Right lobe of liver (tissue), 6 donors: Measurements from ENCODE around the gene ABCC2. TPM values are rescaled to one million over a fixed set of nuclear protein-coding genes. Genes with fewer than 3 reads are reported as not detected.
A peak's percentile ranks its signal among the peaks of the same experiment; 100 is the strongest.

ENCODE experiments used
- ATAC-seq, 4 donors: fragments of 200-7000 bp; cut with Tn5 transposase; one replicate each; pipeline ENCODE4 v1.9.1; 2020; ENCODE audit warnings: mild to moderate bottlenecking in 4 of 4, moderate library complexity in 4 of 4
- DNase-seq, 3 donors: peaks; one replicate each; pipeline ENCODE4 v3.0.0-alpha.2; 2020
- H3K27ac ChIP-seq, 3 donors: fragments of 200-600 bp; one replicate each; pipeline ENCODE4 v1.8.0; 2022
- H3K27me3 ChIP-seq, 2 donors: fragments of 200-600 bp; one replicate each; pipeline ENCODE4 v1.8.0; 2022
- H3K36me3 ChIP-seq, 4 donors: fragments of 200-600 bp; sonication (generic) in 1 of 4; one replicate each; pipeline versions ENCODE4 v1.5.1 to v1.8.0; 2017 to 2022; ENCODE audit warnings: control low read depth in 1 of 4
- H3K4me1 ChIP-seq, 4 donors: fragments of 200-600 bp; sonication (generic) in 1 of 4; one replicate each; pipeline versions ENCODE4 v1.5.1 to v1.8.0; 2017 to 2022; ENCODE audit warnings: control low read depth in 1 of 4
- H3K4me3 ChIP-seq, 3 donors: fragments of 200-600 bp; one replicate each; pipeline ENCODE4 v1.8.0; 2022
- H3K9me3 ChIP-seq, 4 donors: fragments of 200-600 bp; sonication (generic) in 1 of 4; one replicate each; pipeline versions ENCODE4 v1.5.1 to v1.8.0; 2017 to 2022; ENCODE audit warnings: control low read depth in 1 of 4
- POLR2A ChIP-seq: fragments of 450-650 bp; IDR thresholded peaks from one replicate; pipeline ENCODE4 v1.6.1; 2017; ENCODE audit warnings: antibody characterized with exemption, mild to moderate bottlenecking
- WGBS: methylation state at CpG from one replicate; pipeline ENCODE4 v1.1.6; 2018; ENCODE audit warnings: low coverage, low lambda C conversion rate; ENCODE audit not compliant: insufficient coverage; ENCODE audit errors: missing lambda C conversion rate; 5-methylcytosine and 5-hydroxymethylcytosine counted together
- intact Hi-C, 2 donors: fragments of 100-400 bp; cut with DNase I; formaldehyde crosslinking; loops; one replicate each; pipeline versions ENCODE4 v1.11.2 to v1.14.1; 2022
- total RNA-seq, 6 experiments: library from RNA; depleted of rRNA in 2 of 6; stranded (reverse); fragments of >200 nt in 2 of 6; fragmentation: NEBNext Ultra II Directional in 3 of 6; extraction: Animal tissue kit (Norgen Biotek cat#: 25700) in 3 of 6; gene quantifications; one replicate each; pipeline versions ENCODE4 v1.1.0 to v1.2.4, GENCODE V29; 2016 to 2023
- TF ChIP-seq, protein P1 (sequence below), 4 donors: fragments of 200-600 bp in 3 of 4; fragments of 450-650 bp in 1 of 4; IDR thresholded peaks; one replicate each; pipeline versions ENCODE4 v1.5.1 to v1.8.0; 2016 to 2022; ENCODE audit warnings: antibody characterized with exemption in 4 of 4, mild to moderate bottlenecking in 2 of 4
- donor health status: DM: no; HTN: yes; CAD: no.
- donor health status: DM: no; HTN: no; CAD: no.
- donor health status: DM: no; HTN: no; CAD: no.
- donor health status: DM: no; HTN: yes; CAD: no.
- donor health status: DM: no; HTN: yes; CAD: no.

The ABCC2 gene
- total RNA-seq, 6 experiments from 2014 or later: 136 to 372 (median 156) TPM

- H3K4me3 ChIP-seq: no peak overlapping the region
- intact Hi-C loops: no loop called here
- H3K27me3 ChIP-seq: no peaks in the 10 kb centered on the region
- DNase-seq (no peak), ATAC-seq (peak; percentile 71 to 83 (median 77))
- H3K9me3 ChIP-seq: no peaks in the 10 kb centered on the region
- H3K4me1 ChIP-seq: peaks cover 0 to 17% (median 7%) of the 10 kb centered on the region in 4 donors
- peak overlapping the region in 2 of 3 donors; percentile 55 to 57 for H3K27ac ChIP-seq
- 31% methylated on average over 4 of the region's 4 CpGs for WGBS
- TF ChIP-seq, protein P1, sequence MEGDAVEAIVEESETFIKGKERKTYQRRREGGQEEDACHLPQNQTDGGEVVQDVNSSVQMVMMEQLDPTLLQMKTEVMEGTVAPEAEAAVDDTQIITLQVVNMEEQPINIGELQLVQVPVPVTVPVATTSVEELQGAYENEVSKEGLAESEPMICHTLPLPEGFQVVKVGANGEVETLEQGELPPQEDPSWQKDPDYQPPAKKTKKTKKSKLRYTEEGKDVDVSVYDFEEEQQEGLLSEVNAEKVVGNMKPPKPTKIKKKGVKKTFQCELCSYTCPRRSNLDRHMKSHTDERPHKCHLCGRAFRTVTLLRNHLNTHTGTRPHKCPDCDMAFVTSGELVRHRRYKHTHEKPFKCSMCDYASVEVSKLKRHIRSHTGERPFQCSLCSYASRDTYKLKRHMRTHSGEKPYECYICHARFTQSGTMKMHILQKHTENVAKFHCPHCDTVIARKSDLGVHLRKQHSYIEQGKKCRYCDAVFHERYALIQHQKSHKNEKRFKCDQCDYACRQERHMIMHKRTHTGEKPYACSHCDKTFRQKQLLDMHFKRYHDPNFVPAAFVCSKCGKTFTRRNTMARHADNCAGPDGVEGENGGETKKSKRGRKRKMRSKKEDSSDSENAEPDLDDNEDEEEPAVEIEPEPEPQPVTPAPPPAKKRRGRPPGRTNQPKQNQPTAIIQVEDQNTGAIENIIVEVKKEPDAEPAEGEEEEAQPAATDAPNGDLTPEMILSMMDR (IDR thresholded peaks at IDR 0.05): no peak
- TF ChIP-seq POLR2A: no peak
- H3K36me3 ChIP-seq: no peaks in the 10 kb centered on the region
Observed at GRCh38 chr10:99770408-99771045, 11.9 kb upstream of the ABCC2 start.

DNA sequence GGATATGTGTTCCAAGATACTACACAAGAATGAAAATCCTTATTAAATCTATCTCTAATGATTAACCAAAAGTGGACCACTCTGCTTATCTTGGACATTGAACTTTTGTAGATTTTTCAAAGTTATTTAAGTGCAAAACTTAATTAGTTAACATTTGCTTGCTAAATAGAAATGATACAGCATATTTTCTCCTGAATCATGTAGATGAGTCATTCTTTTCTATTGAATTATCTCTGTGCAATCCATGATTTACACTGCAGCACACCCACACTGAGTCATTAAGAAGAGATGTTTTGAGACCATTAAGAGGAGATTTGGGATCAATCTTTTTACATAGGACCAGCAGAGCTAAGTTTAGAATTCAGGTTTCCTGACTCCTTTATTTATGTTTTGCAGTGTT, 6.6 kb upstream of the ABCC2 start:
- H3K27ac ChIP-seq: peak overlapping the region; percentile 20 to 61 (median 55)
- no peaks in the 10 kb centered on the region for H3K36me3 ChIP-seq
- no peaks in the 10 kb centered on the region for H3K27me3 ChIP-seq
- intact Hi-C loops: no loop called here
- peak; percentile 75 to 89 (median 78) for ATAC-seq
- H3K9me3 ChIP-seq: no peaks in the 10 kb centered on the region
- H3K4me3 ChIP-seq: no peak overlapping the region
- peak; percentile 14 for TF ChIP-seq POLR2A
- TF ChIP-seq, protein P1 (IDR thresholded peaks at IDR 0.05): no peak
- H3K4me1 ChIP-seq: peaks cover 3 to 51% (median 18%) of the 10 kb centered on the region in 4 donors
- DNase-seq: no peak

- no peak for TF ChIP-seq POLR2A
- TF ChIP-seq, protein P1 (IDR thresholded peaks at IDR 0.05): no peak
- no peaks in the 10 kb centered on the region for H3K27me3 ChIP-seq
- ATAC-seq (peak; percentile 23 to 66 (median 46)), DNase-seq (peak in 2 of 3 donors; percentile 66 to 71)
- intact Hi-C loops: no loop called here
- no CpG with 5 or more reads among the region's 1 CpG for WGBS
- H3K4me3 ChIP-seq: peak overlapping the region in 1 of 3 donors; percentile 22
- H3K4me1 ChIP-seq: peaks cover 3 to 60% (median 23%) of the 10 kb centered on the region in 4 donors
- H3K9me3 ChIP-seq: no peaks in the 10 kb centered on the region
- H3K27ac ChIP-seq: peak overlapping the region in 2 of 3 donors; percentile 61 to 73
- no peaks in the 10 kb centered on the region for H3K36me3 ChIP-seq
Observed at GRCh38 chr10:99777918-99778714, 4.3 kb upstream of the ABCC2 start.

- peaks cover 3 to 60% (median 23%) of the 10 kb centered on the region in 4 donors for H3K4me1 ChIP-seq
- intact Hi-C loops: no loop called here
- TF ChIP-seq, protein P1 (IDR thresholded peaks at IDR 0.05): no peak
- no peak for TF ChIP-seq POLR2A
- WGBS: 28% methylated on average over 3 of the region's 4 CpGs
- H3K9me3 ChIP-seq: no peaks in the 10 kb centered on the region
- ATAC-seq (peak; percentile 20 to 64 (median 41)), DNase-seq (no peak)
- H3K36me3 ChIP-seq: peaks cover 0 to 2% (median 0%) of the 10 kb centered on the region in 4 donors
- H3K27ac ChIP-seq: peak overlapping the region; percentile 54 to 73 (median 61)
- H3K27me3 ChIP-seq: no peaks in the 10 kb centered on the region
- H3K4me3 ChIP-seq: peak overlapping the region in 1 of 3 donors; percentile 5
Observed at GRCh38 chr10:99779335-99779734, 3.1 kb upstream of the ABCC2 start.
